Activated T-cell treated with anti-CD3 and anti-CD28 coated beads, Interleukin-2, amount 50 U/mL, for 24 hours (primary cell): ENCODE measurements around the gene CAB39L.

Experiments
- DNase-seq: peaks from one replicate; pipeline ENCODE4 v3.0.0-alpha.2; 2020
- H3K27ac Mint-ChIP-seq: 2 replicates; pipeline ENCODE4 v1.8.0; 2020; ENCODE audit warnings: mild to moderate bottlenecking, mixed read lengths
- H3K27me3 Mint-ChIP-seq: 2 replicates; pipeline ENCODE4 v1.8.0; 2020; ENCODE audit warnings: mixed read lengths
- H3K36me3 Mint-ChIP-seq: 2 replicates; pipeline ENCODE4 v1.8.0; 2020; ENCODE audit warnings: low read depth, mixed read lengths
- H3K4me1 Mint-ChIP-seq: 2 replicates; pipeline ENCODE4 v1.8.0; 2020; ENCODE audit warnings: low read depth, mixed read lengths
- H3K4me3 Mint-ChIP-seq: 2 replicates; pipeline ENCODE4 v1.8.0; 2020; ENCODE audit warnings: mild to moderate bottlenecking, moderate library complexity, mixed read lengths
- H3K9me3 Mint-ChIP-seq: 2 replicates; pipeline ENCODE4 v1.8.0; 2020; ENCODE audit warnings: mixed read lengths

CAB39L gene

GRCh38 chr13:49357694-49358093 lies 86.2 kb downstream of the CAB39L start:
- Mint-ChIP-seq H3K27me3 (no peaks in the 10 kb centered on the region), H3K27ac (no peak overlapping the region), H3K4me1 (peaks cover 1% of the 10 kb centered on the region), H3K4me3 (no peak overlapping the region), H3K9me3 (peaks cover 4% of the 10 kb centered on the region), H3K36me3 (peaks cover 6% of the 10 kb centered on the region)
- no peak for DNase-seq

- no peak for DNase-seq
- H3K27me3 Mint-ChIP-seq: no peaks in the 10 kb centered on the region
- H3K36me3 Mint-ChIP-seq: peaks cover 2% of the 10 kb centered on the region
- no peak overlapping the region for H3K27ac Mint-ChIP-seq
- H3K9me3 Mint-ChIP-seq: no peaks in the 10 kb centered on the region
- H3K4me3 Mint-ChIP-seq: no peak overlapping the region
- H3K4me1 Mint-ChIP-seq: peaks cover 8% of the 10 kb centered on the region
Observed at GRCh38 chr13:49356223-49356622, 87.6 kb downstream of the CAB39L start.

- H3K27me3 Mint-ChIP-seq: no peaks in the 10 kb centered on the region
- H3K9me3 Mint-ChIP-seq: no peaks in the 10 kb centered on the region
Observed at GRCh38 chr13:49354719-49355118, 89.1 kb downstream of the CAB39L start.

GRCh38 chr13:49353908-49354307 lies 90.0 kb downstream of the CAB39L start:
- Mint-ChIP-seq H3K27me3 (no peaks in the 10 kb centered on the region), H3K9me3 (no peaks in the 10 kb centered on the region), H3K4me3 (no peak overlapping the region), H3K4me1 (peaks cover 7% of the 10 kb centered on the region), H3K36me3 (peaks cover 2% of the 10 kb centered on the region), H3K27ac (no peak overlapping the region)
- DNase-seq: no peak

More at GRCh38 chr13:49354719-49355118, 89.1 kb downstream of the CAB39L start:
- DNase-seq: no peak
- Mint-ChIP-seq H3K4me1 (peaks cover 7% of the 10 kb centered on the region), H3K27ac (no peak overlapping the region), H3K36me3 (peaks cover 2% of the 10 kb centered on the region), H3K4me3 (no peak overlapping the region)

- no peak for DNase-seq
- no peaks in the 10 kb centered on the region for H3K9me3 Mint-ChIP-seq
- peaks cover 7% of the 10 kb centered on the region for H3K4me1 Mint-ChIP-seq
- H3K36me3 Mint-ChIP-seq: no peaks in the 10 kb centered on the region
- no peak overlapping the region for H3K4me3 Mint-ChIP-seq
- no peaks in the 10 kb centered on the region for H3K27me3 Mint-ChIP-seq
- H3K27ac Mint-ChIP-seq: no peak overlapping the region
Observed at GRCh38 chr13:49351871-49352270, 92.0 kb downstream of the CAB39L start.

- Mint-ChIP-seq H3K4me3 (no peak overlapping the region), H3K27me3 (no peaks in the 10 kb centered on the region), H3K4me1 (peaks cover 10% of the 10 kb centered on the region), H3K36me3 (no peaks in the 10 kb centered on the region), H3K27ac (no peak overlapping the region), H3K9me3 (no peaks in the 10 kb centered on the region)
- DNase-seq: no peak
Observed at GRCh38 chr13:49348751-49349150, 95.1 kb downstream of the CAB39L start.

- Mint-ChIP-seq H3K9me3 (no peaks in the 10 kb centered on the region), H3K4me3 (no peak overlapping the region), H3K36me3 (no peaks in the 10 kb centered on the region), H3K27me3 (no peaks in the 10 kb centered on the region), H3K4me1 (peaks cover 15% of the 10 kb centered on the region), H3K27ac (no peak overlapping the region)
- DNase-seq: no peak
Observed at GRCh38 chr13:49347650-49348385, 96.0 kb downstream of the CAB39L start.

- H3K4me1 Mint-ChIP-seq: peaks cover 11% of the 10 kb centered on the region
- DNase-seq: no peak
Observed at GRCh38 chr13:49346460-49346859, 97.4 kb downstream of the CAB39L start.

GRCh38 chr13:49343731-49344130 lies 100.1 kb downstream of the CAB39L start:
- no peak for DNase-seq
- H3K4me1 Mint-ChIP-seq: peaks cover 8% of the 10 kb centered on the region
- H3K9me3 Mint-ChIP-seq: no peaks in the 10 kb centered on the region
- H3K27ac Mint-ChIP-seq: no peak overlapping the region
- H3K27me3 Mint-ChIP-seq: no peaks in the 10 kb centered on the region
- H3K4me3 Mint-ChIP-seq: no peak overlapping the region
- H3K36me3 Mint-ChIP-seq: no peaks in the 10 kb centered on the region

More at GRCh38 chr13:49346460-49346859, 97.4 kb downstream of the CAB39L start:
- Mint-ChIP-seq H3K9me3 (no peaks in the 10 kb centered on the region), H3K27me3 (no peaks in the 10 kb centered on the region), H3K36me3 (no peaks in the 10 kb centered on the region), H3K4me3 (no peak overlapping the region), H3K27ac (no peak overlapping the region)

GRCh38 chr13:49343255-49343654 lies 100.6 kb downstream of the CAB39L start:
- Mint-ChIP-seq H3K36me3 (no peaks in the 10 kb centered on the region), H3K9me3 (no peaks in the 10 kb centered on the region), H3K4me3 (no peak overlapping the region), H3K27me3 (no peaks in the 10 kb centered on the region), H3K27ac (no peak overlapping the region), H3K4me1 (peaks cover 8% of the 10 kb centered on the region)
- DNase-seq: no peak

GRCh38 chr13:49342454-49342853 lies 101.4 kb downstream of the CAB39L start:
- Mint-ChIP-seq H3K27ac (no peak overlapping the region), H3K4me3 (no peak overlapping the region), H3K36me3 (no peaks in the 10 kb centered on the region), H3K4me1 (peaks cover 8% of the 10 kb centered on the region), H3K9me3 (no peaks in the 10 kb centered on the region), H3K27me3 (no peaks in the 10 kb centered on the region)
- no peak for DNase-seq

- Mint-ChIP-seq H3K4me1 (peaks cover 8% of the 10 kb centered on the region), H3K36me3 (no peaks in the 10 kb centered on the region), H3K27ac (no peak overlapping the region), H3K4me3 (no peak overlapping the region), H3K9me3 (no peaks in the 10 kb centered on the region), H3K27me3 (no peaks in the 10 kb centered on the region)
- DNase-seq: no peak
Observed at GRCh38 chr13:49341941-49342340, 101.9 kb downstream of the CAB39L start.

- H3K9me3 Mint-ChIP-seq: no peaks in the 10 kb centered on the region
- no peak for DNase-seq
- no peak overlapping the region for H3K4me3 Mint-ChIP-seq
- H3K27ac Mint-ChIP-seq: no peak overlapping the region
- peaks cover 8% of the 10 kb centered on the region for H3K4me1 Mint-ChIP-seq
- no peaks in the 10 kb centered on the region for H3K36me3 Mint-ChIP-seq
- no peaks in the 10 kb centered on the region for H3K27me3 Mint-ChIP-seq
Observed at GRCh38 chr13:49341517-49341916, 102.3 kb downstream of the CAB39L start.

GRCh38 chr13:49340161-49340560 lies 103.7 kb downstream of the CAB39L start:
- no peaks in the 10 kb centered on the region for H3K36me3 Mint-ChIP-seq
- peaks cover 8% of the 10 kb centered on the region for H3K4me1 Mint-ChIP-seq
- H3K27ac Mint-ChIP-seq: no peak overlapping the region

GRCh38 chr13:49336655-49337054 lies 107.2 kb downstream of the CAB39L start:
- Mint-ChIP-seq H3K9me3 (no peaks in the 10 kb centered on the region), H3K27ac (no peak overlapping the region), H3K27me3 (no peaks in the 10 kb centered on the region), H3K36me3 (no peaks in the 10 kb centered on the region), H3K4me1 (no peaks in the 10 kb centered on the region), H3K4me3 (no peak overlapping the region)
- DNase-seq: no peak

More at GRCh38 chr13:49340161-49340560, 103.7 kb downstream of the CAB39L start:
- no peaks in the 10 kb centered on the region for H3K27me3 Mint-ChIP-seq
- H3K4me3 Mint-ChIP-seq: no peak overlapping the region
- DNase-seq: no peak
- no peaks in the 10 kb centered on the region for H3K9me3 Mint-ChIP-seq

GRCh38 chr13:49330546-49330864 lies 113.4 kb downstream of the CAB39L start:
- H3K9me3 Mint-ChIP-seq: no peaks in the 10 kb centered on the region
- H3K4me3 Mint-ChIP-seq: no peak overlapping the region
- no peak for DNase-seq
- H3K36me3 Mint-ChIP-seq: no peaks in the 10 kb centered on the region
- H3K4me1 Mint-ChIP-seq: no peaks in the 10 kb centered on the region
- H3K27me3 Mint-ChIP-seq: no peaks in the 10 kb centered on the region
- no peak overlapping the region for H3K27ac Mint-ChIP-seq
